VCaP (cell line): ENCODE measurements around the gene OR5C1.
A peak's percentile ranks its signal among the peaks of the same experiment; 100 is the strongest.

Experiments
- H3K27ac ChIP-seq: fragments of 450-650 bp; 2 replicates; pipeline ENCODE4 v1.5.1; 2017
- CTCF ChIP-seq: fragments of 450-650 bp; conservative IDR thresholded peaks from 2 replicates; pipeline ENCODE4 v1.5.1; 2017; ENCODE audit warnings: mild to moderate bottlenecking, moderate library complexity

Gene OR5C1

GRCh38 chr9:122800066-122801060 is 11.6 kb downstream of the OR5C1 start, which contains the start of gene OR1K1:
OR1K1 (plus strand) TSS chr9:122800123; CDS start chr9:122800123, 0 bp downstream.
- no peak within 1 kb of the TSS for H3K27ac ChIP-seq
- no peak for TF ChIP-seq CTCF

DNA sequence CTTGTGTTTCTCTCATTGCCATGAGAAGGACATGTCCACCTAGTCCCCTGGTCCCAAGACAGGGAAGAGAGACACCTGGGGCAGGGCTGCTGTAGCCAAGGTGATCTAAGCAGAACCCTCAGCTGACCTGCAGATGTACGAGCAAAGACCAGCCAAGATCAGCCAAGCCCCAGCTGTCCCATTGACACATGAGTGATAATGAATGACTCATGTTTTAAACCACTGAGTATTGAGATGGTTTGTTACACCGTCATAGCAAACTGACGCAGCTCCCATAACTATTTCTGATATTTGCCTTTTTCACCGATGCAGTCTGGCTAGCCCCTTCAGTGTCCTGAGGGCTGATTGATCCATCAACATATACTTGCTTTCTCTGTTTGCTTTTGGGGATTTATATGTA is 17.9 kb downstream of the OR5C1 start:
- H3K27ac ChIP-seq: no peak overlapping the region
- TF ChIP-seq CTCF: no peak

- TF ChIP-seq CTCF: no peak
- no peak overlapping the region for H3K27ac ChIP-seq
Observed at GRCh38 chr9:122807271-122807900, 18.7 kb downstream of the OR5C1 start.

DNA sequence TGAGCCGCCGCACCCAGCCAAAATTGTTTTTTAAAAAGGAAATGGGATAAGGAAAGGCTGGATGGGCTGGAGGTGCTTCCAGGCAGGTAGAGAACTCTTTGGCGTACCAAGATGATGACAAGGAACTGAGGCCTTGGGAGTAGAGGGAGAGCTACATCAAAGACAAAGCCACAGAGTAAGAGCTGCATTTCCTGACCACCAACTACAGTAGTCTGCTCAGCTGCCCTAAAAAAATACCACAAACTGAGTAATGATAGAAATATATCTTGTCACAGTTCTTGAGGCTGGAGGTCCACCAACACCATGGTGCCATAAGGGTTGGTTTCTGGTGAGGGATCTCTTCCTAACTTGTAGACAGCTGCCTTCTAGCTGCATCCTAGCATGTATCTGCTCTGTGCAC is 19.4 kb downstream of the OR5C1 start:
- TF ChIP-seq CTCF: no peak
- peak overlapping the region; percentile 91 for H3K27ac ChIP-seq

- H3K27ac ChIP-seq: peak overlapping the region; percentile 91
Observed at GRCh38 chr9:122809261-122809660, 20.5 kb downstream of the OR5C1 start.

- TF ChIP-seq CTCF: peak; percentile 79
- peak overlapping the region; percentile 91 for H3K27ac ChIP-seq
Observed at GRCh38 chr9:122810306-122810946, 21.7 kb downstream of the OR5C1 start.

DNA sequence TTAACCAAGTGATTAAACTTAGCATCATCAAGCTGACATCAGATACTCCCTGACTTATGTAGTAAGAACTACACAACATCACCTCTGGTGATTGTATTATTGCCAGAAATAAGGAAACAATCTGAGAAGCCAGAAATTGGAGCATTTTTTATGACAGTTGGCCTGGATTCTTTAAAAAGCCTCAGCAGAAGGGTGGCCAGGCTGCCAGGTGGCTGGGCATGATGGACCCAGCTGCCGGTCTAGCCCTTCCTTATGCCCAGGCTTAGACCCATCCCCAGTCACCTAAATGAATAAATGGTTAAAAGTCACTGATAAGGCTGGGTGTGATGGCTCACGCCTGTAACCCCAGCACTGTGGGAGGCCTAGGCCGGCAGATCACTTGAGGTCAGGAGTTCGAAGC is 24.0 kb downstream of the OR5C1 start:
- no peak for TF ChIP-seq CTCF
- no peak overlapping the region for H3K27ac ChIP-seq
